Nucleus accumbens (tissue), 56 donors: ENCODE data around the gene MYO1D.

Experiments used
- DNase-seq, 56 donors: peaks; one replicate each; lab custom pipeline; 2025; lab: John Stamatoyannopoulos, UW

MYO1D gene

GRCh38 chr17:32821987-32822934 lies 54.7 kb downstream of the MYO1D start:
- DNase-seq = peak in 1 of 56 donors; percentile 1

GRCh38 chr17:32820440-32820839 lies 56.5 kb downstream of the MYO1D start:
- DNase-seq = no peak

GRCh38 chr17:32819787-32820186 lies 57.1 kb downstream of the MYO1D start:
- no peak for DNase-seq

- DNase-seq = no peak
These were observed 57.9 kb downstream of the MYO1D start for GRCh38 chr17:32819035-32819434.

- no peak for DNase-seq
These were observed 61.5 kb downstream of the MYO1D start for GRCh38 chr17:32815460-32815859.

GRCh38 chr17:32814836-32815235 lies 62.1 kb downstream of the MYO1D start:
- no peak for DNase-seq

- DNase-seq = no peak
These were observed 63.9 kb downstream of the MYO1D start for GRCh38 chr17:32813021-32813420.

- DNase-seq = no peak
These were observed 66.2 kb downstream of the MYO1D start for GRCh38 chr17:32810690-32811089.

- no peak for DNase-seq
These were observed 69.3 kb downstream of the MYO1D start for GRCh38 chr17:32807577-32807976.

GRCh38 chr17:32806646-32807045 lies 70.3 kb downstream of the MYO1D start:
- DNase-seq = no peak

GRCh38 chr17:32805029-32805976 lies 71.6 kb downstream of the MYO1D start:
- no peak for DNase-seq

GRCh38 chr17:32803544-32803943 lies 73.4 kb downstream of the MYO1D start:
- no peak for DNase-seq

- DNase-seq = no peak
These were observed 74.6 kb downstream of the MYO1D start for GRCh38 chr17:32802306-32802705.

- no peak for DNase-seq
These were observed 75.3 kb downstream of the MYO1D start for GRCh38 chr17:32801641-32802040.

GRCh38 chr17:32801193-32801592 lies 75.7 kb downstream of the MYO1D start:
- no peak for DNase-seq

GRCh38 chr17:32798938-32799337 lies 78.0 kb downstream of the MYO1D start:
- no peak for DNase-seq

- no peak for DNase-seq
These were observed 81.5 kb downstream of the MYO1D start for GRCh38 chr17:32795339-32795979.

- no peak for DNase-seq
These were observed 82.2 kb downstream of the MYO1D start for GRCh38 chr17:32794533-32795246.

GRCh38 chr17:32793841-32794240 lies 83.1 kb downstream of the MYO1D start:
- no peak for DNase-seq

GRCh38 chr17:32792207-32792606 lies 84.7 kb downstream of the MYO1D start:
- no peak for DNase-seq
